Measurements from ENCODE around the gene CAP1.

The CAP1 gene

DNA sequence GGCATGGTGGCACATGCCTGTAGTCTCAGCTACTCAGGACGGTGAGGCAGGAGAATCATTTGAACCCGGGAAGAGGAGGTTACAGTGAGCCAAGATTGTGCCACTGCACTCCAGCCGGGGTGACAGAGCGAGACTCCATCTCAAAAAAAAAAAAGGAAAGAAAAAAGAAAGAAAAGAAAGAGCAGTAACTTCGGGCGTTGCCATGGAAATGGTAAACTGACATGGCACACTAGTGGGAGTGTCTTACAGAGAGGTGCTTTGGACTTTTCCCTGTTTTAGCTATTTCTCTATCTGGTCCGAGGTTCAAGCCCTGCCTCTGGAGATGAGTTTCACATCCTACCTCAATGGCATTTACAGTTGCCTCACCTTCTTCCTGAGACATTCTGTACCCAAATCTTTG is 79.6 kb downstream of the CAP1 start:
- no peak overlapping the region for H3K4me3 ChIP-seq (ENCODE audit: control insufficient read depth, low read depth, low read length)
- TF ChIP-seq, protein P1, sequence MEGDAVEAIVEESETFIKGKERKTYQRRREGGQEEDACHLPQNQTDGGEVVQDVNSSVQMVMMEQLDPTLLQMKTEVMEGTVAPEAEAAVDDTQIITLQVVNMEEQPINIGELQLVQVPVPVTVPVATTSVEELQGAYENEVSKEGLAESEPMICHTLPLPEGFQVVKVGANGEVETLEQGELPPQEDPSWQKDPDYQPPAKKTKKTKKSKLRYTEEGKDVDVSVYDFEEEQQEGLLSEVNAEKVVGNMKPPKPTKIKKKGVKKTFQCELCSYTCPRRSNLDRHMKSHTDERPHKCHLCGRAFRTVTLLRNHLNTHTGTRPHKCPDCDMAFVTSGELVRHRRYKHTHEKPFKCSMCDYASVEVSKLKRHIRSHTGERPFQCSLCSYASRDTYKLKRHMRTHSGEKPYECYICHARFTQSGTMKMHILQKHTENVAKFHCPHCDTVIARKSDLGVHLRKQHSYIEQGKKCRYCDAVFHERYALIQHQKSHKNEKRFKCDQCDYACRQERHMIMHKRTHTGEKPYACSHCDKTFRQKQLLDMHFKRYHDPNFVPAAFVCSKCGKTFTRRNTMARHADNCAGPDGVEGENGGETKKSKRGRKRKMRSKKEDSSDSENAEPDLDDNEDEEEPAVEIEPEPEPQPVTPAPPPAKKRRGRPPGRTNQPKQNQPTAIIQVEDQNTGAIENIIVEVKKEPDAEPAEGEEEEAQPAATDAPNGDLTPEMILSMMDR (IDR thresholded peaks at IDR 0.05; ENCODE audit: control insufficient read depth, insufficient read depth, low read depth, low read length, missing control alignments): no peak
- no peak for DNase-seq (ENCODE audit: low read depth)
